ENCODE data around the gene RNMT.
A peak's percentile ranks its signal among the peaks of the same experiment; 100 is the strongest.
"Not testable (repeated sequence)": the region's sequence is repeated elsewhere in the genome, so short reads cannot be mapped to it uniquely, and the experiment has no call there.

The RNMT gene

GRCh38 chr18:13735681-13736080 is 9.2 kb downstream of the RNMT start:
- no peak for DNase-seq (ENCODE audit: low read depth in 2 of 3, low spot score in 2 of 3)

DNA sequence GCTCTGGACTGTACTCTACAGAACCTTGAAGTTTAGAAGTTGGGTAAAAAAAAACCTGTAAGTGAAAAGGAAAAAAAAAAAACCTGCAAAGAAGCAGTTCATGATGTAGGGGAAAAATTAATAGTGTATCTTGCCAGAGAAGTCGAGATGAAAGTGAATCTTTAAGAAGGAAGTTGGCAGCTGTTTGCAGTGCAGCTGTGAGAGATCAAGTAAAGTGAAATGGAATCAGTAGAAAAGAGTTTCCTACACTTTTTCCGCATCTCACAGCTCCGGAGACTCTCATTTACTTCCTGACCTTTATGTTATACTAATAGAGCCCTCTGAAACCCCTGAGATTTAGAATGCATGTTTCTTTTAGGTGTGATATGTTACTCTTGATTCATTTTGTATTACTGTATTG is 19.2 kb downstream of the RNMT start:
- no peak for DNase-seq (ENCODE audit: low read depth in 2 of 3, low spot score in 2 of 3)

- DNase-seq (ENCODE audit: low read depth in 2 of 3, low spot score in 2 of 3): no peak
These were observed 20.2 kb downstream of the RNMT start for GRCh38 chr18:13746633-13747032.

GRCh38 chr18:13751599-13751998 is 25.1 kb downstream of the RNMT start:
- DNase-seq (ENCODE audit: low read depth in 2 of 3, low spot score in 2 of 3): not testable (repeated sequence)

GRCh38 chr18:13756261-13756660 is 29.8 kb downstream of the RNMT start:
- DNase-seq (ENCODE audit: low read depth in 2 of 3, low spot score in 2 of 3): no peak

GRCh38 chr18:13756671-13757070 is 30.2 kb downstream of the RNMT start:
- DNase-seq (ENCODE audit: low read depth in 2 of 3, low spot score in 2 of 3): no peak

DNA sequence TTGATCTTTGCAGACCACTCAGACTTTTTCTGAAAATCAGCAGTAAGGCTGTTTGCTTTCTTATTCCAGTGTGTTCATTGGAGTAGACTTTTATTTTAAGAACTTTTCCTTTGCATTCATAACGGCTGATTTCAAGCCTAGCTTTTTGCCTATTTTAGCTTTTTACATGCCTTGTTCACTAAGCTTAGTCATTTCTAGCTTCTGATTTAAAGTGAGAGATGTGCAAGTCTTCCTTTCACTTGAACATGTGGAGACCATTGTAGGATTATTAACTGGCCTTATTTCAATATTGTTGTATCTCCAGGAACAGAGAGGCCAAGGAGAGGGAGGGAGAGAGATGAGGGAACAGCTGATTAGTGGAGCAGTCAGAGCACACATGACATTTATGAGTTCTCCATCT is 32.1 kb downstream of the RNMT start:
- DNase-seq (ENCODE audit: low read depth in 2 of 3, low spot score in 2 of 3): no peak

DNA sequence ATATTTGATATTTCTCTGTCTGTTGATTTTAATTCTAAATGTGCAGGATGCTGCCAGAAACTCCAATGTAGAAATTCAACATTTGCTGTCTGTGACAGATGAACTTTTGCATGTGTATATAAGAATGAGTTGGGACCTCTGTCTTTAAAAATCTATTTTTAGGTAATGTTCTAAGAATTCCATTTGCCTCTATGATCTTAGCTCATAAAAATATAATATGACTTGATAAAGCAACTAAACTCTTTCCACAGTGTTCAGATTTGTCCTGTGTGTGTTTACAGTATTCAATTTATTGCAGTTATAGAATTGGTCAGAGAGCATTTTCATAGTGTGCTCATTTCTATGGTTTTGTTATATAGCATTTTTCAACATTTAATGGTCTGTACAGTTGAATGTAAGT is 33.6 kb downstream of the RNMT start:
- no peak for DNase-seq (ENCODE audit: low read depth in 2 of 3, low spot score in 2 of 3)

- DNase-seq (ENCODE audit: low read depth in 2 of 3, low spot score in 2 of 3): no peak
These were observed 36.4 kb downstream of the RNMT start for GRCh38 chr18:13762690-13763439.

DNA sequence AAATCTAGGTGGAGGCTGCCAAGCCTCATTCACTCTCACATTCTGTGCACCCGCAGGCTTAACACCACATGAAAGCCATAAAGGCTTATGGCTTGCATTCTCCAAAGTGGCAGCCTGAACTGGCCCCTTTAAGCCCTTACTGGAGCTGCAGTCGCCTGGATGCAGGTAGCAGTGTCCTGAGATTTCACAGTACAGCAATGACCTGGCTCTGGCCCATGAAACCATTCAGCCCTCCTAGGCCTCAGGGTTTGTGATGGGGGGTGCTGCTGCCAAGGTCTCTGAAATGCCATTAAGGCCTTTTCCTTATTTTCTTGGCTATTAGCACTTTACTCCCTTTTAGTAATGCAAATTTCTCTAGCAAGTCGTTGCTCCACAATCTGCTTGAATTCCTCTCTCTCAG is 48.6 kb downstream of the RNMT start:
- no peak for DNase-seq (ENCODE audit: low read depth in 2 of 3, low spot score in 2 of 3)

DNA sequence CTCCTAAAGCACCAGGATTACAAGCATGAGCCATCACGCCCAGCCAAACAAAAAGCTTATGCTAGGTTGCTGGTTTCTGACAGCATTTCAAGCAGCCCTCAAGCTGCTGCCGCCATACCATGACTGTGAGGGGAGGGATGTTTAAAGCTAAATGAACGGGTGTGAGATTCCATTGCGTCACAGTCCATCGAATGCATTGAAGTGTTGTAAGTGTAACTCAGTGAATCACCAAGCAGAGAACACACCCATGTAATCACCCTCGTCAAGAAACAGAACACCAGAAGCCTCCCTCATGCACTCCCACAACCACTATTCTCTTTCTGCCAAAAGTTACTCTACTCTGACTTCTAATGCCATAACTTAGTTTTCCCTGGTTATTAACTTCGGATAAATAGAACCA is 64.7 kb downstream of the RNMT start:
- no peak for DNase-seq (ENCODE audit: low read depth in 2 of 3, low spot score in 2 of 3)

- DNase-seq (ENCODE audit: low read depth in 2 of 3, low spot score in 2 of 3): no peak
These were observed 67.3 kb downstream of the RNMT start for GRCh38 chr18:13793819-13794218.

- no peak for DNase-seq (ENCODE audit: low read depth in 2 of 3, low spot score in 2 of 3)
These were observed 70.0 kb downstream of the RNMT start for GRCh38 chr18:13796515-13796914.

GRCh38 chr18:13797157-13797611 is 70.7 kb downstream of the RNMT start:
- DNase-seq (ENCODE audit: low read depth in 2 of 3, low spot score in 2 of 3): no peak

- DNase-seq (ENCODE audit: low read depth in 2 of 3, low spot score in 2 of 3): no peak
These were observed 72.9 kb downstream of the RNMT start for GRCh38 chr18:13799396-13799795.

DNA sequence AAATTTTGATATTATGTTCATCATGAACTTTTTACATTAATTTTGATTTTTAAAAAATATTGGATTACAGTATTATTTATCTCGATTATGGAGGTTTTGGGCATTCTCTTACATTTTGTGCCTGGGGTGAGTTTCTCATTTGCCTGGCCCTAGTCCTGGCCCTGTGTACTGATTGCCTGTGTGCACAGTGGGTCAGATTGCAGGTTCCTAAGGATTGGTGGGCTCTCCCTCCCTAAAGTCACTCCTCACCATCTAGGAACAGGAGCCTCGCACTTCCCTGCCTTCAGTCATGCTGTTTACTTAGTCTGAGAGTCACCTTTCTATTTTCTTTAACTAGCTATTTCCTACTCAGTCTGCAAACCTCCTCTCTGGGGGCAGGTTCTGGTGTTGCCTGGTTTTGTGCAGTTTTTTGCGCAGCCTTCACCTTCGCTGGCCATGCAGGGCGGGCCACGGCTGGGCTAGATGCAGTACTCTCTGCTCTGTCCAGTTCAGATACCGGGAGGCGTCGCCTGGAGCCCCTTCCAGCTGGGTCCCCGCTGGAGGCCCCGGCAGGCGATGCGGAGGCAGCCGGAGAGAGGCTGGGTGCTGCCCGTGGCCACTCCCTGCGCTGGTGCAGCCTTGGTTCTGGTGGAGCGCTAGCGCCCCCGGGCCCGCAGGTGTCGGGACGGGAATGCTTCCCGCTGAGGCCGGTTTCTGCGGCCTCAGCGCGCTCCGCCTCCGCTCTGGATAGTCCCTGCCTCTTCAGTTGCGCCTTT is 74.2 kb downstream of the RNMT start:
- DNase-seq (ENCODE audit: low read depth in 2 of 3, low spot score in 2 of 3): peak in 1 of 3 experiments; percentile 9

GRCh38 chr18:13801260-13801601 is 74.8 kb downstream of the RNMT start:
- no peak for DNase-seq (ENCODE audit: low read depth in 2 of 3, low spot score in 2 of 3)

GRCh38 chr18:13804305-13804704 is 77.8 kb downstream of the RNMT start:
- DNase-seq (ENCODE audit: low read depth in 2 of 3, low spot score in 2 of 3): no peak

- DNase-seq (ENCODE audit: low read depth in 2 of 3, low spot score in 2 of 3): no peak
These were observed 82.0 kb downstream of the RNMT start for GRCh38 chr18:13808294-13809042.

GRCh38 chr18:13809043-13809430 is 82.6 kb downstream of the RNMT start:
- DNase-seq (ENCODE audit: low read depth in 2 of 3, low spot score in 2 of 3): no peak

GRCh38 chr18:13809531-13810255 is 83.2 kb downstream of the RNMT start:
- DNase-seq (ENCODE audit: low read depth in 2 of 3, low spot score in 2 of 3): no peak

All from activated CD8-positive, alpha-beta memory T cell treated with anti-CD3 and anti-CD28 coated beads for 48 hours (primary cell).